Measurements from ENCODE around the gene ERICH6B.

Gene ERICH6B

GRCh38 chr13:45529758-45530157, 85.8 kb downstream of the ERICH6B start:
- H3K4me3 ChIP-seq: no peak overlapping the region
- no peaks in the 10 kb centered on the region for H3K9me3 ChIP-seq
- no peak for DNase-seq
- H3K27ac ChIP-seq: no peak overlapping the region
- peaks cover 0 to 3% (median 0%) of the 10 kb centered on the region in 4 donors for H3K4me1 ChIP-seq
- intact Hi-C loops (cut with DNase I; ENCODE audit: low total_unique reads): no loop called here
- H3K36me3 ChIP-seq: peaks cover 34 to 60% (median 56%) of the 10 kb centered on the region in 3 donors
- TF ChIP-seq CTCF (IDR thresholded peaks at IDR 0.05): no peak
- no peaks in the 10 kb centered on the region for H3K27me3 ChIP-seq

- Histone ChIP-seq H3K27ac (no peak overlapping the region), H3K4me1 (peaks cover 0 to 4% (median 0%) of the 10 kb centered on the region in 4 donors), H3K36me3 (peaks cover 21 to 51% (median 42%) of the 10 kb centered on the region in 3 donors), H3K9me3 (no peaks in the 10 kb centered on the region), H3K27me3 (no peaks in the 10 kb centered on the region), H3K4me3 (no peak overlapping the region)
- no peak for DNase-seq
- TF ChIP-seq CTCF (IDR thresholded peaks at IDR 0.05): no peak
- intact Hi-C loops (cut with DNase I; ENCODE audit: low total_unique reads): no loop called here
Measured at GRCh38 chr13:45527699-45528462, 87.7 kb downstream of the ERICH6B start.

GRCh38 chr13:45522571-45522970, 93.0 kb downstream of the ERICH6B start:
- Histone ChIP-seq H3K36me3 (peaks cover 24 to 50% (median 42%) of the 10 kb centered on the region in 3 donors), H3K4me3 (no peak overlapping the region), H3K9me3 (no peaks in the 10 kb centered on the region), H3K4me1 (peaks cover 0 to 4% (median 0%) of the 10 kb centered on the region in 4 donors), H3K27me3 (no peaks in the 10 kb centered on the region), H3K27ac (no peak overlapping the region)
- intact Hi-C loops (cut with DNase I; ENCODE audit: low total_unique reads): no loop called here
- DNase-seq: no peak
- no peak for TF ChIP-seq CTCF (IDR thresholded peaks at IDR 0.05)

GRCh38 chr13:45521297-45521696, 94.2 kb downstream of the ERICH6B start:
- no peaks in the 10 kb centered on the region for H3K27me3 ChIP-seq
- H3K9me3 ChIP-seq: no peaks in the 10 kb centered on the region
- DNase-seq: peak in 1 of 2 donors; percentile 29
- peaks cover 36 to 60% (median 47%) of the 10 kb centered on the region in 3 donors for H3K36me3 ChIP-seq
- no peak for TF ChIP-seq CTCF (IDR thresholded peaks at IDR 0.05)
- intact Hi-C loops (cut with DNase I; ENCODE audit: low total_unique reads): no loop called here
- H3K4me1 ChIP-seq: peaks cover 0 to 4% (median 0%) of the 10 kb centered on the region in 4 donors
- no peak overlapping the region for H3K4me3 ChIP-seq
- H3K27ac ChIP-seq: no peak overlapping the region

GRCh38 chr13:45519493-45519892, 96.0 kb downstream of the ERICH6B start:
- TF ChIP-seq CTCF (IDR thresholded peaks at IDR 0.05): no peak
- DNase-seq: no peak
- Histone ChIP-seq H3K9me3 (no peaks in the 10 kb centered on the region), H3K27me3 (no peaks in the 10 kb centered on the region), H3K27ac (no peak overlapping the region), H3K36me3 (peaks cover 45 to 69% (median 63%) of the 10 kb centered on the region in 3 donors), H3K4me3 (no peak overlapping the region), H3K4me1 (no peaks in the 10 kb centered on the region)
- intact Hi-C loops (cut with DNase I; ENCODE audit: low total_unique reads): no loop called here

Data from tibial artery (tissue), 4 donors.